ENCODE data around the gene FOXN1.
A peak's percentile ranks its signal among the peaks of the same experiment; 100 is the strongest.

The FOXN1 gene

GRCh38 chr17:28499364-28499664, 6.8 kb upstream of the FOXN1 start:
- DNase-seq (ENCODE audit: insufficient read length, low spot score) (no peak), FAIRE-seq (no peak)
- TF ChIP-seq PAX5 (IDR thresholded peaks at IDR 0.05; ENCODE audit: insufficient read depth, low read length, severe bottlenecking): no peak
- TF ChIP-seq POLR2AphosphoS5 (IDR thresholded peaks at IDR 0.05; ENCODE audit: low read depth, low read length): no peak
- TF ChIP-seq POU2F2 (IDR thresholded peaks at IDR 0.05; ENCODE audit: low read depth, low read length): no peak
- no peak for TF ChIP-seq POLR2A (IDR thresholded peaks at IDR 0.05; ENCODE audit: low read depth, low read length)
- no peak for TF ChIP-seq SPI1 (IDR thresholded peaks at IDR 0.05; ENCODE audit: low read depth, low read length)
- TF ChIP-seq TAF1 (IDR thresholded peaks at IDR 0.05; ENCODE audit: low read depth, low read length): no peak

GRCh38 chr17:28499684-28500357, 6.3 kb upstream of the FOXN1 start:
- DNase-seq (ENCODE audit: insufficient read length, low spot score) (no peak), FAIRE-seq (no peak)
- TF ChIP-seq POLR2A (IDR thresholded peaks at IDR 0.05; ENCODE audit: low read depth, low read length) (no peak), SPI1 (IDR thresholded peaks at IDR 0.05; ENCODE audit: low read depth, low read length) (no peak)

DNA sequence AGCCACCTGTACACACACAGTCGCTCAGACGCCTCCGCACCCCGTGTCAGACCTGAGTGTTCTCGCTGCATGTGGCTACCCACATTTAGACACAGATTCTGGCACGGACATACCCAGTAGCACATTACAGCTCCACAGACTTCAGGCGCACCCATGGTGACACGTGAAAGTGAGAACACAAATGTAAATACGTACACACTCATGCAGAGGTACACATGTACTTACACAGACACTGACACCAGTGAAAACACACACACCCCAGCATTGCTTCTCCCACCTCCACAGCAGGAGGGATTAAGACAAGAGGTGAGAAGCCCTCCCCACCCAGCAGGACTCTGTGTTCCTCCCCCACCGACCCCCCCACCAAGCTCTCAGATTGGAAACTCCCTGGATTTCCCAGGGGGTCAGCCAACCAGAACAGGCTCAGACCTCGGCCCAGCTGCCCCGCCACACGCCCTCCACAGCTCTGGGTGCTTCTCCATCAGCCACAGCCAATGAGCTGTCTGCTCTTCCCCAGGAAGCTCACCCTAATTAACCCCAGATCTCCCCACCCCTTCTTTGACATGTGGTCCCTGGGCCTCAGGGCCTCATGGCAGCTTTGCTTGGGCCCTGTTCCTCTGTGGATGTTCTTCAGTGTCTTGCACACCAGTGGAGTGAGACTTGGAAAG, 5.3 kb upstream of the FOXN1 start:
- TF ChIP-seq POLR2AphosphoS5 (IDR thresholded peaks at IDR 0.05; ENCODE audit: low read depth, low read length) (0 out of 2 replicates have a peak, but pooled peaks have one; percentile 50), POLR2A (IDR thresholded peaks at IDR 0.05; ENCODE audit: low read depth, low read length) (peak; percentile 59; the same call in 1 of the 2 replicates), PAX5 (IDR thresholded peaks at IDR 0.05; ENCODE audit: insufficient read depth, low read length, severe bottlenecking) (peak; percentile 95), TAF1 (IDR thresholded peaks at IDR 0.05; ENCODE audit: low read depth, low read length) (no peak)
- FAIRE-seq: peak; percentile 47
- peak; percentile 66 for DNase-seq (ENCODE audit: insufficient read length, low spot score)

DNA sequence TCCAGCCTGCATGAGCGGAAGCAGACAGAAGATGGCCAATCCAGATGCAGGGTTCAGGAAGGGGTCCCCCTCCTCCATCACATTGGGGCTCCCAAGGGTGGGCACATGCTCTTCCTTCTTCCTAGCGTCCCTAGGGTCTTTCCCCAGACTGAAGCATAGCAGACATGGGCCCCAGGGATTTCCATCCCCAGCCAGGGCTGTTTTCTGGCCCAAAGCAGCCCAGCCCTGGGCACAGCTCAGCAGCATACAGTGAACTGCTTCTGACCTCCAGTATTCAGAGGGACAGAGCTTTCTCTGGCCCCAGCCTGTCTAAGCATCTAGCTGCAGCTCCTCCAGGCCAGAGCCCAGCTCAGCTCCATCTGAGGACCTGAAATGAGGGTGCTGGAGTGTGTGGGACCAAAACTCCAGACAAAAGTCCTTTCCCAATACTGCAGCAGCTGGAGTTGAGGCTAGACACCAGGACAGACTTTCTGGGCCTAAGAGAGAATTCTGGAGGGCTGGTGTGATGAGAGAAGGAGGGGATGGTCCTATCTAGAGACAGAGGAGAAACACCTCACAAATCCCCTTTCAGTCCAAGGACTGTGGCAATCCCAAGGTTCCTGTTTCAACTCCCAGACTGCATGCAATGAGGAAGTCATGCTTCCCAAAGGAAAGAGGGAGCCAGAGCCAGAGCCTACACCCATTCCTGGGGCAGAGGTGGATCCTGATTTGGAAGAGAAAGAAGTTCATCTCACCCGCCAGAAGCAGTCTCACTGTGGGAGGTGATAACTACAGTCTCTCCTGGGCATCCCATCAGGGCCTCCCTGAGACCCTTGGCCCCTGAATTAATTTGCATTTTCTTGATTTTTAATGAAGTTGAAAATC, 4.5 kb upstream of the FOXN1 start:
- TF ChIP-seq PAX5 (IDR thresholded peaks at IDR 0.05; ENCODE audit: insufficient read depth, low read length, severe bottlenecking) (no peak), TAF1 (IDR thresholded peaks at IDR 0.05; ENCODE audit: low read depth, low read length) (no peak), SPI1 (IDR thresholded peaks at IDR 0.05; ENCODE audit: low read depth, low read length) (no peak), POLR2AphosphoS5 (IDR thresholded peaks at IDR 0.05; ENCODE audit: low read depth, low read length) (no peak), POU2F2 (IDR thresholded peaks at IDR 0.05; ENCODE audit: low read depth, low read length) (no peak)
- FAIRE-seq: no peak
- no peak for DNase-seq (ENCODE audit: insufficient read length, low spot score)

DNA sequence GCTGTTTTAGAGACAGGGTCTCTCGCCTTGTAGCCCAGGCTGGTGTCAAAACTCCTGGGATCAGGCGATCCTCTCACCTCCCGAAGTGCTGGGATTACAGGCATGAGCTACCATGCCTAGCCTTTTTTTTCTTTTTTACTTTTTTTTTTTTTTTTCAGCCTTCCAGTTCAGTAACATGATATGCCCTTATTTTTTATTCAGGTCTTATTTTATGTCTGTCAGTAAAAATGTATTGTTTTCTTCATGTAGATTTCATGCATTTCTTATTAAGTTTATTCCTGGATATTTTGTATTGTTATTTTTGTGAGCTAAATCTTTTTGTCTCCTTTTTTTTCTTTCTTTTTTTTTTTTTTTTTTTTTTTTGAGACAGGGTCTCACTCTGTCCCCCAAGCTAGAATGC, 2.7 kb upstream of the FOXN1 start:
- DNase-seq (ENCODE audit: insufficient read length, low spot score): no peak
- TF ChIP-seq TAF1 (IDR thresholded peaks at IDR 0.05; ENCODE audit: low read depth, low read length): no peak
- no peak for TF ChIP-seq POU2F2 (IDR thresholded peaks at IDR 0.05; ENCODE audit: low read depth, low read length)
- TF ChIP-seq SPI1 (IDR thresholded peaks at IDR 0.05; ENCODE audit: low read depth, low read length): no peak
- no peak for TF ChIP-seq POLR2AphosphoS5 (IDR thresholded peaks at IDR 0.05; ENCODE audit: low read depth, low read length)
- TF ChIP-seq POLR2A (IDR thresholded peaks at IDR 0.05; ENCODE audit: low read depth, low read length): no peak
- no peak for TF ChIP-seq PAX5 (IDR thresholded peaks at IDR 0.05; ENCODE audit: insufficient read depth, low read length, severe bottlenecking)
- FAIRE-seq: no peak

- no peak for TF ChIP-seq POLR2A (IDR thresholded peaks at IDR 0.05; ENCODE audit: low read depth, low read length)
- no peak for TF ChIP-seq POLR2AphosphoS5 (IDR thresholded peaks at IDR 0.05; ENCODE audit: low read depth, low read length)
- no peak for TF ChIP-seq PAX5 (IDR thresholded peaks at IDR 0.05; ENCODE audit: insufficient read depth, low read length, severe bottlenecking)
- TF ChIP-seq POU2F2 (IDR thresholded peaks at IDR 0.05; ENCODE audit: low read depth, low read length): no peak
- TF ChIP-seq TAF1 (IDR thresholded peaks at IDR 0.05; ENCODE audit: low read depth, low read length): no peak
- TF ChIP-seq SPI1 (IDR thresholded peaks at IDR 0.05; ENCODE audit: low read depth, low read length): no peak
- FAIRE-seq: no peak
- DNase-seq (ENCODE audit: insufficient read length, low spot score): no peak
Measured at GRCh38 chr17:28506763-28507487, 777 bp downstream of the FOXN1 start.

DNA sequence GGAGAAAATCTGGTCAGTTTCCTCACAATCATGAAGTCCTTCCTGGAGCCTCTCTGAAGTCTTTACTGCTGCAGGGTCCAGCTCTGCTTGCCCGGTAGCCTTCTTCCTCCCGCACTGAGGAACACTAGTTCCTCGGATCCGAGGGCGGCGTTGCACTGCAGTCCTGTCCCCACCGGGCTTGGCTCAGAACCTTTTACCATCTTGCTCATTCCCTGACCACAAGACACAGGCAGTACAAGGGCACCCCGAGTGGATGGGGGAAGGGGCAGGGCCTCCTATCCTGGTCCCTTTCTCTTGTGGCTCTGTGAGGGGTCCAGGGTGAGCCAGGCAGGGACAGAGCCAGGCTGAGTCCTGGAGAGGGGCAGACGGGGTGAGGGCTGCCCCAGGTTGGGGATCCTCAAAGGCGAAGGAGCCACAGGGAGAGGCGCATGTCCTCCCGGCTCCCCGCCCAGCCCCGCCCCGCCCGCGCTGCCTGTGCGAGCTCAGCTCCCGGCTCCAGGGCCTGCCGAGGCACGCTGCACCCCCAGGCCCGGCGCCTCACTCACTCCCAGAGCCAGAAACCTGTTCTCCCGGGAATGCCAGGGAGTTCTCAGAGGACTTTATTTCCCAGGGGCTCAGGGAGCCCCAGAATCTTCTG, 1.5 kb downstream of the FOXN1 start:
- TF ChIP-seq POU2F2 (IDR thresholded peaks at IDR 0.05; ENCODE audit: low read depth, low read length): no peak
- no peak for TF ChIP-seq POLR2A (IDR thresholded peaks at IDR 0.05; ENCODE audit: low read depth, low read length)
- TF ChIP-seq POLR2AphosphoS5 (IDR thresholded peaks at IDR 0.05; ENCODE audit: low read depth, low read length): no peak
- no peak for TF ChIP-seq PAX5 (IDR thresholded peaks at IDR 0.05; ENCODE audit: insufficient read depth, low read length, severe bottlenecking)
- TF ChIP-seq SPI1 (IDR thresholded peaks at IDR 0.05; ENCODE audit: low read depth, low read length): no peak
- TF ChIP-seq TAF1 (IDR thresholded peaks at IDR 0.05; ENCODE audit: low read depth, low read length): no peak
- no peak for FAIRE-seq
- no peak for DNase-seq (ENCODE audit: insufficient read length, low spot score)

GRCh38 chr17:28508211-28508724, 2.1 kb downstream of the FOXN1 start:
- DNase-seq (ENCODE audit: insufficient read length, low spot score) (no peak), FAIRE-seq (no peak)
- TF ChIP-seq SPI1 (IDR thresholded peaks at IDR 0.05; ENCODE audit: low read depth, low read length) (no peak), POU2F2 (IDR thresholded peaks at IDR 0.05; ENCODE audit: low read depth, low read length) (no peak), POLR2AphosphoS5 (IDR thresholded peaks at IDR 0.05; ENCODE audit: low read depth, low read length) (no peak), PAX5 (IDR thresholded peaks at IDR 0.05; ENCODE audit: insufficient read depth, low read length, severe bottlenecking) (no peak), POLR2A (IDR thresholded peaks at IDR 0.05; ENCODE audit: low read depth, low read length) (no peak), TAF1 (IDR thresholded peaks at IDR 0.05; ENCODE audit: low read depth, low read length) (no peak)

Measured in GM12891 (cell line).